GM12878 (cell line): ENCODE results near the gene PI4KB. TPM values are rescaled to one million over a fixed set of nuclear protein-coding genes. Genes with fewer than 3 reads are reported as not detected.

Experiments
- BHLHE40 ChIP-seq, 2 experiments: fragments of 450-650 bp in 1 of 2; IDR thresholded peaks; 2 replicates each; pipeline ENCODE4 v1.6.1; 2011 to 2017; ENCODE audit warnings: low read depth in 2 of 2, borderline replicate concordance in 1 of 2, improper control_type of control experiment in 1 of 2, low read length in 1 of 2, mild to moderate bottlenecking in 1 of 2
- CBFB ChIP-seq: IDR thresholded peaks from 2 replicates; pipeline ENCODE4 v1.6.1; 2016; ENCODE audit warnings: antibody characterized with exemption, low read depth
- ZNF207 ChIP-seq: fragments of 450-650 bp; IDR thresholded peaks from 2 replicates; pipeline ENCODE4 v1.6.1; 2014; ENCODE audit warnings: antibody characterized with exemption, mild to moderate bottlenecking, borderline replicate concordance
- polyA plus RNA-seq, 11 experiments: library from polyadenylated mRNA; depleted of rRNA in 4 of 11; unstranded in 6 of 11; stranded (reverse) in 5 of 11; fragments of >200 nt; fragmentation: Nextera tagmentation in 4 of 11; fragmentation: Illumina TruSeq in 1 of 11; extraction: Ambion mirVana in 4 of 11; extraction: Trizol in 1 of 11; gene quantifications; 1 replicate in 1 of 11; 2 replicates in 10 of 11; pipeline versions ENCODE4 v1.2.1 to v1.2.3, GENCODE V29; 2011 to 2016; ENCODE audit warnings: inconsistent platforms in 2 of 11, missing spikeins in 2 of 11, low read depth in 1 of 11
- total RNA-seq, 4 experiments: library from RNA; depleted of rRNA in 3 of 4; stranded (reverse); fragments of >200 nt in 3 of 4; fragmentation: Illumina TruSeq in 1 of 4; extraction: Trizol in 1 of 4; gene quantifications; 2 replicates each; pipeline versions ENCODE4 v1.2.1 to v1.2.3, GENCODE V29; 2013 to 2021
- TF ChIP-seq, protein P1 (sequence below), 3 experiments: IDR thresholded peaks in 2 of 3; conservative IDR thresholded peaks in 1 of 3; 2 replicates each; pipeline ENCODE4 v1.5.1; 2011; ENCODE audit warnings: low read depth in 3 of 3, low read length in 3 of 3, mild to moderate bottlenecking in 3 of 3, control low read depth in 2 of 3, moderate library complexity in 2 of 3, inconsistent platforms in 1 of 3, mixed read lengths in 1 of 3; ENCODE audit not compliant: control insufficient read depth in 2 of 3, insufficient read depth in 1 of 3; ENCODE audit errors: extremely low read depth in 1 of 3
- TF ChIP-seq, protein P2 (sequence below): IDR thresholded peaks from 2 replicates; pipeline ENCODE4 v1.6.1; 2011; ENCODE audit warnings: low read depth, mild to moderate bottlenecking, low read length, moderate library complexity, borderline replicate concordance; ENCODE audit errors: extremely low read depth
- TF ChIP-seq, protein P3 (sequence below): fragments of 450-650 bp; formaldehyde crosslinking; IDR thresholded peaks from 2 replicates; pipeline ENCODE4 v1.4.0; 2020; ENCODE audit warnings: mild to moderate bottlenecking, moderate library complexity

The PI4KB gene
- total and polyA plus RNA-seq, 10 of the 15 experiments (the other 5 are each of a cell fraction or from before 2014, with no cell fraction given) = 3.3 to 88.3 (median 51.7) TPM

DNA sequence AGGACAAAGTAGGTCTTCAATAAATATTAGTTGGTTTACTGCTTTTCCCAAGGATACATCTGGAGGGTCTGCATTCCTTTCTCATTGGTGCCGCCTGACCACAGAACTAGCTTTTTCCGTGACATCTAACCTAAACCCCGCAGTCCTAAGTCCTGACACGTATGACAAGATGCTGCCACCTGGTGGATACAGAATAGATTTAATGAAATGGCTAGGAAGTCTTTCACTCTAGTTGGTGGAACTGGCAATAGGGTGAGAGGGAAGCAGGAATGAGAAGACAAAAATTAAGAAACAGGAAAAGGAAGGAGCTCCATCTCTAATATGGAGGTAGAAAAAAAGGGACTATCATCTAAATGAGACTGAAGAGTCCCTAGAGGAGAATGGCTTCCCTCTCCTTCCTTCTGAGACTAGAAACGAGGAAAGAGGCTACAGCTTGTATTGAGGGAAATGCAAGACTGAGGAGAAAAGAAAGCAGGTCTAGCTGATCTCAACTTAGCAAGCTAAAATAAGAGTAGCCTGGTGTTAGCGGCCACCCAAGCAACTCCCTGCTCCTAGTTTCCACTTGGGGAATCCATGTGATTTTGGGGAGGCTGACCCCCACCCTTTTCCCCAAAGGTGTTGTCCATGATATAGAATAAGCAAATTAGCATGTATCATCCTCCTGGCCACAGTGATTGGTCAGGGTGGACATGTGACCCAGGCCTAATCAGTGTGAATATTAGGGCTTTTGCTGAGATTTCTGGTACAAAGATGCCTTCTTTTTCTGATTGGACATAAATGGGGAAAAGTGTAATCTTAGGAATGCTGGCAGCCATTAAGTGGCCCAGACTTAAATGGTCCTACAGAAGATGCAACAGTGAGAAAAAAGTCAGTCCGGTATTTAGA is 13.9 kb upstream of the PI4KB start (continued):
- TF ChIP-seq, protein P1, sequence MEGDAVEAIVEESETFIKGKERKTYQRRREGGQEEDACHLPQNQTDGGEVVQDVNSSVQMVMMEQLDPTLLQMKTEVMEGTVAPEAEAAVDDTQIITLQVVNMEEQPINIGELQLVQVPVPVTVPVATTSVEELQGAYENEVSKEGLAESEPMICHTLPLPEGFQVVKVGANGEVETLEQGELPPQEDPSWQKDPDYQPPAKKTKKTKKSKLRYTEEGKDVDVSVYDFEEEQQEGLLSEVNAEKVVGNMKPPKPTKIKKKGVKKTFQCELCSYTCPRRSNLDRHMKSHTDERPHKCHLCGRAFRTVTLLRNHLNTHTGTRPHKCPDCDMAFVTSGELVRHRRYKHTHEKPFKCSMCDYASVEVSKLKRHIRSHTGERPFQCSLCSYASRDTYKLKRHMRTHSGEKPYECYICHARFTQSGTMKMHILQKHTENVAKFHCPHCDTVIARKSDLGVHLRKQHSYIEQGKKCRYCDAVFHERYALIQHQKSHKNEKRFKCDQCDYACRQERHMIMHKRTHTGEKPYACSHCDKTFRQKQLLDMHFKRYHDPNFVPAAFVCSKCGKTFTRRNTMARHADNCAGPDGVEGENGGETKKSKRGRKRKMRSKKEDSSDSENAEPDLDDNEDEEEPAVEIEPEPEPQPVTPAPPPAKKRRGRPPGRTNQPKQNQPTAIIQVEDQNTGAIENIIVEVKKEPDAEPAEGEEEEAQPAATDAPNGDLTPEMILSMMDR (IDR thresholded peaks at IDR 0.05 in 2 of 3, conservative IDR thresholded peaks at IDR 0.05 in 1 of 3; ENCODE audit: control insufficient read depth in 2 of 3, extremely low read depth in 1 of 3, insufficient read depth in 1 of 3, low read depth in 3 of 3, low read length in 3 of 3) = peak; percentile 63 to 78 (median 71)
- TF ChIP-seq ZNF207 = no peak
- TF ChIP-seq BHLHE40 (IDR thresholded peaks at IDR 0.05; ENCODE audit: borderline replicate concordance in 1 of 2, low read depth in 2 of 2, low read length in 1 of 2) = 0 out of 4 replicates have a peak, but pooled peaks of 1 of the 2 experiments have one; percentile 32
- TF ChIP-seq, protein P2, sequence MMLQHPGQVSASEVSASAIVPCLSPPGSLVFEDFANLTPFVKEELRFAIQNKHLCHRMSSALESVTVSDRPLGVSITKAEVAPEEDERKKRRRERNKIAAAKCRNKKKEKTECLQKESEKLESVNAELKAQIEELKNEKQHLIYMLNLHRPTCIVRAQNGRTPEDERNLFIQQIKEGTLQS = peak; percentile 19; the same call in 1 of the 2 replicates
- TF ChIP-seq, protein P3, sequence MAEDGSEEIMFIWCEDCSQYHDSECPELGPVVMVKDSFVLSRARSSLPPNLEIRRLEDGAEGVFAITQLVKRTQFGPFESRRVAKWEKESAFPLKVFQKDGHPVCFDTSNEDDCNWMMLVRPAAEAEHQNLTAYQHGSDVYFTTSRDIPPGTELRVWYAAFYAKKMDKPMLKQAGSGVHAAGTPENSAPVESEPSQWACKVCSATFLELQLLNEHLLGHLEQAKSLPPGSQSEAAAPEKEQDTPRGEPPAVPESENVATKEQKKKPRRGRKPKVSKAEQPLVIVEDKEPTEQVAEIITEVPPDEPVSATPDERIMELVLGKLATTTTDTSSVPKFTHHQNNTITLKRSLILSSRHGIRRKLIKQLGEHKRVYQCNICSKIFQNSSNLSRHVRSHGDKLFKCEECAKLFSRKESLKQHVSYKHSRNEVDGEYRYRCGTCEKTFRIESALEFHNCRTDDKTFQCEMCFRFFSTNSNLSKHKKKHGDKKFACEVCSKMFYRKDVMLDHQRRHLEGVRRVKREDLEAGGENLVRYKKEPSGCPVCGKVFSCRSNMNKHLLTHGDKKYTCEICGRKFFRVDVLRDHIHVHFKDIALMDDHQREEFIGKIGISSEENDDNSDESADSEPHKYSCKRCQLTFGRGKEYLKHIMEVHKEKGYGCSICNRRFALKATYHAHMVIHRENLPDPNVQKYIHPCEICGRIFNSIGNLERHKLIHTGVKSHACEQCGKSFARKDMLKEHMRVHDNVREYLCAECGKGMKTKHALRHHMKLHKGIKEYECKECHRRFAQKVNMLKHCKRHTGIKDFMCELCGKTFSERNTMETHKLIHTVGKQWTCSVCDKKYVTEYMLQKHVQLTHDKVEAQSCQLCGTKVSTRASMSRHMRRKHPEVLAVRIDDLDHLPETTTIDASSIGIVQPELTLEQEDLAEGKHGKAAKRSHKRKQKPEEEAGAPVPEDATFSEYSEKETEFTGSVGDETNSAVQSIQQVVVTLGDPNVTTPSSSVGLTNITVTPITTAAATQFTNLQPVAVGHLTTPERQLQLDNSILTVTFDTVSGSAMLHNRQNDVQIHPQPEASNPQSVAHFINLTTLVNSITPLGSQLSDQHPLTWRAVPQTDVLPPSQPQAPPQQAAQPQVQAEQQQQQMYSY (CRISPR knock-in tag) = no peak
- TF ChIP-seq CBFB = 0 out of 2 replicates have a peak, but pooled peaks have one; percentile 31
